HEK293T (cell line): ENCODE data around the gene ALAS2.

Experiments
- FOXM1 ChIP-seq: fragments of 450-650 bp; IDR thresholded peaks from 2 replicates; pipeline ENCODE4 v1.6.1; 2017; ENCODE audit warnings: mild to moderate bottlenecking, borderline replicate concordance
- L3MBTL2 ChIP-seq: fragments of 450-650 bp; conservative IDR thresholded peaks from 2 replicates; pipeline ENCODE4 v1.6.1; 2016; ENCODE audit warnings: mild to moderate bottlenecking
- ZNF384 ChIP-seq: fragments of 450-650 bp; IDR thresholded peaks from 2 replicates; pipeline ENCODE4 v1.6.1; 2016

GRCh38 chrX:55014897-55015299 is 15.9 kb downstream of the ALAS2 start:
- TF ChIP-seq ZNF384, result no peak
- TF ChIP-seq FOXM1, result no peak
- TF ChIP-seq L3MBTL2, result no peak
